Measurements from ENCODE around the gene MEN1. TPM values are rescaled to one million over a fixed set of nuclear protein-coding genes. Genes with fewer than 3 reads are reported as not detected.
A peak's percentile ranks its signal among the peaks of the same experiment; 100 is the strongest.

Gene MEN1
- total RNA-seq, 3 donors from 2014 or later = 11.4 to 19.0 (median 14.8) TPM

DNA sequence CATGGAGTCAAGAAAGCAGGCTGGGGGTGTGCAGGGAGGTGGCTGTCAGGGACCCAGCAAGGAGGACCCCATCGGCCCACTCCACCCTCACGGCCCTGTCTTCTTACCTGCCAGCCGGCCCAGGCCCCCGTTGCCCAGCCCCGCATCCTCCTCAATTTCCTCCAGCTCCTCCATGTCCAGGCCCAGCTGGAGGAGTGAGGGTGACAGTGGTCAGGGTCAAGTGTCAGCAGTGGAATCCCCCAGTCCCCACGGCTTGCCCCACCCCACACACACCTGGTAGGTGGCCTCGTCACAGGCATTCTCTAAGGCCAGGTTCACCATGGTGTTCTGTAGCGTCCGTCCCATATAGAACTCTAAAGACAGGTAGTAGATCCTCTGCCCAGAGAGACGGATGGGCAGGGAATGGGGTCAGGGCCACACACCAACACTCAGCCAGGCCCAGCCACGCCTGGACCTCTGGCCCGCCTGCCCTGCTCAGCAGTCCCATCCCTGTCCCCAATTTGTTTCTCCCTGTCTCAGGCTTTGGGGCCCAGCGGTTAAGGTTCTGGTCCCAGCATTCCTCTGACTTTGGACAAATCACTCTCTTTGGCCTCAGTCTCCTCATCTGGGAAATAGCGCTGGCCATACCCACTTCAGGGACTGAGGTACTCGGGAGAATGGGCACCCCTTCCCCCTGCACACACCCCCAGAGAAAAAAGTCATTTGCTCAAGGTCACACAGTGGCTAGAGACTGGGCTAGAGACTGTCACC, 51.8 kb downstream of the MEN1 start:
- Histone ChIP-seq H3K27ac (no peak overlapping the region), H3K36me3 (no peaks in the 10 kb centered on the region), H3K4me1 (peaks cover 2 to 9% of the 10 kb centered on the region in 2 donors), H3K4me3 (no peak overlapping the region), H3K9me3 (no peaks in the 10 kb centered on the region), H3K27me3 (no peaks in the 10 kb centered on the region)
- peak in 1 of 2 donors; percentile 34 for DNase-seq (ENCODE audit: low spot score in 2 of 2)
- TF ChIP-seq POLR2A (IDR thresholded peaks at IDR 0.05) (no peak), POLR2AphosphoS5 (IDR thresholded peaks at IDR 0.05) (no peak)
- TF ChIP-seq, protein P1, sequence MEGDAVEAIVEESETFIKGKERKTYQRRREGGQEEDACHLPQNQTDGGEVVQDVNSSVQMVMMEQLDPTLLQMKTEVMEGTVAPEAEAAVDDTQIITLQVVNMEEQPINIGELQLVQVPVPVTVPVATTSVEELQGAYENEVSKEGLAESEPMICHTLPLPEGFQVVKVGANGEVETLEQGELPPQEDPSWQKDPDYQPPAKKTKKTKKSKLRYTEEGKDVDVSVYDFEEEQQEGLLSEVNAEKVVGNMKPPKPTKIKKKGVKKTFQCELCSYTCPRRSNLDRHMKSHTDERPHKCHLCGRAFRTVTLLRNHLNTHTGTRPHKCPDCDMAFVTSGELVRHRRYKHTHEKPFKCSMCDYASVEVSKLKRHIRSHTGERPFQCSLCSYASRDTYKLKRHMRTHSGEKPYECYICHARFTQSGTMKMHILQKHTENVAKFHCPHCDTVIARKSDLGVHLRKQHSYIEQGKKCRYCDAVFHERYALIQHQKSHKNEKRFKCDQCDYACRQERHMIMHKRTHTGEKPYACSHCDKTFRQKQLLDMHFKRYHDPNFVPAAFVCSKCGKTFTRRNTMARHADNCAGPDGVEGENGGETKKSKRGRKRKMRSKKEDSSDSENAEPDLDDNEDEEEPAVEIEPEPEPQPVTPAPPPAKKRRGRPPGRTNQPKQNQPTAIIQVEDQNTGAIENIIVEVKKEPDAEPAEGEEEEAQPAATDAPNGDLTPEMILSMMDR (IDR thresholded peaks at IDR 0.05) = no peak
- intact Hi-C loops (cut with DNase I; ENCODE audit: low total_unique reads) = no loop called here

DNA sequence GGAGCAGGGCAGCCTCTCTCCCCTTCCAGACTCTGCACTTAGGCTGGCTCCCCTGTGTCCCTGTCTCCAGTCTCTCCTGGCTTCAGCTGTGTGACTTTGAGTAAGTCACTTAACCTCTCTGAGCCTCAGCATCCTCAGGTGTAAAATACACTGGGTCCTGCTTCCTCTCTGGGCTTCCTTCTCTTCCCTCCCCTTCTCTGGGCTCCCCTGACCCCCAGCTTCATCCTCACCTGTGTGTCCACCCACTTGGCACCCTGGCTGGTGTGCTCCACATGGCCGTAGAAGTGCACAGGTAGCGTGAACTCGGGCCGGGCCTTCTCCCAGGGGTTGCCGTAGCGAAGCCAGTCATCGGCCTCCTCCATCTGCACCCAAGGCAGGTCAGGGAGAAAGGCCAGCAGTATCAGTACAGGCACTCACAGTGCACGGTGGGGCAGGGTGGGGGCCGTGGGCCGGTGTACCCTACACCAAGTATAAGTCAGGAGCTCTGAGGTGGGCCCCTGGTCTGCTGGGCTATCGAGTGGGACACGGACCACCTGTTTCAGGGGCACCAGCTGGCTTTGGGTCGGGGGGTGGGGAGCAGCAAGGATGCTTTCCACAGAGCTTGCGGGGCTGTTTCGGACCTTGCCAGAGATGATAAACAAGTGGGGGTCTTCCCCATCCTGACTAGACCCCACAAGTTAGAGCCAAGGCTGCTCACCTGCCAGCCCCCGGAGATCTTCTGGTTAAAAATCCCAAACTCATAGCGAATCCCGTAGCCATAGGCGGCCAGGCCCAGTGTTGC, 52.6 kb downstream of the MEN1 start:
- peak in 1 of 2 donors; percentile 47 for DNase-seq (ENCODE audit: low spot score in 2 of 2)
- Histone ChIP-seq H3K4me1 (peaks cover 0 to 4% of the 10 kb centered on the region in 2 donors), H3K36me3 (no peaks in the 10 kb centered on the region), H3K27ac (no peak overlapping the region), H3K4me3 (no peak overlapping the region), H3K27me3 (no peaks in the 10 kb centered on the region), H3K9me3 (no peaks in the 10 kb centered on the region)
- TF ChIP-seq POLR2AphosphoS5 (IDR thresholded peaks at IDR 0.05) (no peak), POLR2A (IDR thresholded peaks at IDR 0.05) (no peak)
- TF ChIP-seq, protein P1 (IDR thresholded peaks at IDR 0.05) = no peak
- intact Hi-C loops (cut with DNase I; ENCODE audit: low total_unique reads) = no loop called here

DNA sequence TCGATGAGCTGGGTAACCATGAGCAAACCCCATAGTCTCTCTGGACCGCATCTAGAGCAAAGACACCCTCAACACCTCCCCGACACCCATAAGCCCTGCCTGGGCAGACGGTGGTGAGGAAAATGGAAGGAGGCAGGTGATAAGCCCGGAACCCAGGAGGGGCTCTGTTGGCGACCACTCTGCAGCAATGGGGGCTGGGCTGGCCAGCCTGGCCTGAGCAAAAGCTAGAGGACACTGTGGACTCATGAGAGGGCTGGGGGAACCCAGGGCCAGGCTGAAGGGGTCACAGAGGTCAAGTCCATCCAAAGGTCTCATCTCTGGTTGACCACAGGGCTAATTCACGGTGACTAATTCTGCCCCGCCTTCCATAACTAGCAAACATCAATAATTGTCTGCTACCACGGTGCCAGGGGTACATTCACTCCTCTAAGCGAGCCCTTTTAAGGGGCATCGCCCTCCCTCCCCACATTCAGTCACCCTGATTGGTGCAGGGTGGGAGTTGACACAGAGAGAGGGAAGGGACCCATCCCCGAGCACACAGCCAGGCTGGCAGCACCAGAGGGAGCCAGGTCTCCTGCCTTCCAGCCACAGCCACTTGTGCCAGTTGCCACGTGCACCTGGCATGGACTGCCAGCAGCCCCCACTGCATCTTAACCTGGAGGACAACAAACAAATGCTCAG, 54.5 kb downstream of the MEN1 start:
- no peak overlapping the region for H3K4me3 ChIP-seq
- H3K4me1 ChIP-seq = peaks cover 0 to 4% of the 10 kb centered on the region in 2 donors
- no peaks in the 10 kb centered on the region for H3K27me3 ChIP-seq
- H3K27ac ChIP-seq = no peak overlapping the region
- no peak for TF ChIP-seq POLR2AphosphoS5 (IDR thresholded peaks at IDR 0.05)
- TF ChIP-seq POLR2A (IDR thresholded peaks at IDR 0.05) = no peak
- TF ChIP-seq, protein P1 (IDR thresholded peaks at IDR 0.05) = no peak
- intact Hi-C loops (cut with DNase I; ENCODE audit: low total_unique reads) = no loop called here
- DNase-seq (ENCODE audit: low spot score in 2 of 2) = peak in 1 of 2 donors; percentile 43
- no peaks in the 10 kb centered on the region for H3K36me3 ChIP-seq
- no peaks in the 10 kb centered on the region for H3K9me3 ChIP-seq

DNA sequence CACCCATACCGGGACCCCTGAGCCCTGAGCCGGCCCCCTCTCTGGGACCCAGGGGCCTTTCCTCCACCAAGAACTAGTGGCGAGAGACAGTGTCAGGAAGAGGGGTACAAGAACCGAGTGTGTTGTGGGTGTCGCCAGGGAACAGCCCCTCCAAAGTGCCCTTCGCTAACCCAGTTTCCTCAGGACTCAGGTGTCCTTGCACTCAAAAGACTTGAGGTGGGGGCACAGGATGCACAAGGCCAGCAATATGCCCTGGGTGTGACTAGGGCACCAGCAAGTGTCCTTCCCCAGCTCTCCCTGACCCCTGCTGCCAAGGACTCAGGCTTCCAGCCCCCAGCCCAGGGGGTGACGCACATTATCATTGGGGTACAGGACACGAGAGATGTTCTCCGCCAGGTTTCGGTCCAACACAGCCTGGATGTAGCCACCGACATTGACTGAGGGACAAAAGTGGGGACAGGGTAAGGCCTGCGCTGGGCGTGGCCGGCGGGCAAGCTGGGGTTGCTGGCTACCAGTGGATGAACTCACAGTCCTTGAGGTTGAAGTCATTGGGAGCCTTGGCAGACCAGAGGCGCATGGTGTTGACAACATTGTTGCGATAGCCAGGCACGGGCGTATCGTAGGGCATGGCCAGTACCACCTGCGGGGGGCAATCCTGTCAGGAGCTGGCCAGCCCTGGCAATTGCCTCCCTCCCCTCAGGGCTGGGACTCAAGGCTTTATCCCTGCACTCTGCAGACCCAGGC, 55.3 kb downstream of the MEN1 start:
- no peak overlapping the region for H3K27ac ChIP-seq
- H3K4me1 ChIP-seq = peaks cover 0 to 2% of the 10 kb centered on the region in 2 donors
- peak in 1 of 2 donors; percentile 49 for DNase-seq (ENCODE audit: low spot score in 2 of 2)
- intact Hi-C loops (cut with DNase I; ENCODE audit: low total_unique reads) = no loop called here
- H3K36me3 ChIP-seq = no peaks in the 10 kb centered on the region
- no peak overlapping the region for H3K4me3 ChIP-seq
- TF ChIP-seq POLR2AphosphoS5 (IDR thresholded peaks at IDR 0.05) = no peak
- TF ChIP-seq, protein P1 (IDR thresholded peaks at IDR 0.05) = no peak
- no peak for TF ChIP-seq POLR2A (IDR thresholded peaks at IDR 0.05)
- H3K27me3 ChIP-seq = no peaks in the 10 kb centered on the region
- H3K9me3 ChIP-seq = no peaks in the 10 kb centered on the region
